GM10847 (cell line): ENCODE data around the gene PRR33.

Source experiments
- POLR2A ChIP-seq: IDR thresholded peaks from 2 replicates; pipeline ENCODE4 v1.6.1; 2011; ENCODE audit not compliant: insufficient read length; ENCODE audit errors: extremely low read depth

The PRR33 gene

GRCh38 chr11:1846453-1846932 is 45.2 kb downstream of the PRR33 start:
- TF ChIP-seq POLR2A: no peak

- no peak for TF ChIP-seq POLR2A
These were observed 45.9 kb downstream of the PRR33 start for GRCh38 chr11:1845561-1846452.

- TF ChIP-seq POLR2A: no peak
These were observed 46.6 kb downstream of the PRR33 start for GRCh38 chr11:1845095-1845429.

GRCh38 chr11:1844221-1845094 is 47.2 kb downstream of the PRR33 start:
- TF ChIP-seq POLR2A: no peak

GRCh38 chr11:1843796-1844195 is 47.9 kb downstream of the PRR33 start:
- TF ChIP-seq POLR2A: no peak

GRCh38 chr11:1843098-1843473 is 48.6 kb downstream of the PRR33 start:
- no peak for TF ChIP-seq POLR2A

GRCh38 chr11:1842149-1843097 is 49.3 kb downstream of the PRR33 start:
- TF ChIP-seq POLR2A: no peak

GRCh38 chr11:1841511-1842148 is 50.1 kb downstream of the PRR33 start:
- TF ChIP-seq POLR2A: no peak

GRCh38 chr11:1840780-1841480 is 50.8 kb downstream of the PRR33 start:
- TF ChIP-seq POLR2A: no peak

- no peak for TF ChIP-seq POLR2A
These were observed 51.5 kb downstream of the PRR33 start for GRCh38 chr11:1839924-1840779.

GRCh38 chr11:1839204-1839923 is 52.3 kb downstream of the PRR33 start:
- TF ChIP-seq POLR2A: no peak

- no peak for TF ChIP-seq POLR2A
These were observed 53.1 kb downstream of the PRR33 start, which contains the start of gene TNNI2 for GRCh38 chr11:1838426-1839144. TNNI2 (plus strand) TSS chr11:1838981; CDS start chr11:1839697, 716 bp downstream.
